Uterus (tissue), 4 donors: Measurements from ENCODE around the gene IDH2. TPM values are rescaled to one million over a fixed set of nuclear protein-coding genes. Genes with fewer than 3 reads are reported as not detected.

Source experiments
- DNase-seq, 2 donors: peaks; one replicate each; pipeline ENCODE4 v3.0.0-alpha.2; 2019 to 2020
- H3K27ac ChIP-seq, 2 donors: fragments of 200-600 bp; sonication (generic); 1 replicate in 1 of 2; 2 replicates in 1 of 2; pipeline ENCODE4 v1.5.1; 2016 to 2018
- H3K27me3 ChIP-seq, 2 donors: fragments of 200-600 bp; sonication (generic); one replicate each; pipeline ENCODE4 v1.5.1; 2018 to 2019; ENCODE audit warnings: control low read depth in 1 of 2
- H3K36me3 ChIP-seq, 2 donors: fragments of 200-600 bp; sonication (generic); one replicate each; pipeline ENCODE4 v1.5.1; 2019; ENCODE audit warnings: control low read depth in 1 of 2
- H3K4me1 ChIP-seq, 2 donors: fragments of 200-600 bp; sonication (generic); one replicate each; pipeline ENCODE4 v1.5.1; 2018 to 2019; ENCODE audit warnings: control low read depth in 1 of 2
- H3K4me3 ChIP-seq, 2 donors: fragments of 200-600 bp; sonication (generic); 1 replicate in 1 of 2; 2 replicates in 1 of 2; pipeline ENCODE4 v1.5.1; 2018 to 2019; ENCODE audit warnings: mild to moderate bottlenecking in 1 of 2
- H3K9me3 ChIP-seq, 2 donors: fragments of 200-600 bp; sonication (generic); one replicate each; pipeline ENCODE4 v1.5.1; 2019; ENCODE audit warnings: control low read depth in 1 of 2
- POLR2A ChIP-seq, 2 donors: fragments of 450-650 bp; IDR thresholded peaks; one replicate each; pipeline ENCODE4 v1.6.1; 2016; ENCODE audit warnings: antibody characterized with exemption in 2 of 2, mild to moderate bottlenecking in 1 of 2, moderate library complexity in 1 of 2
- intact Hi-C: fragments of 100-400 bp; cut with DNase I; formaldehyde crosslinking; loops from one replicate; pipeline ENCODE4 v1.15.1; 2023; ENCODE audit warnings: low total_unique reads
- total RNA-seq, 4 donors: library from RNA; depleted of rRNA in 3 of 4; stranded (reverse); fragments of >200 nt in 3 of 4; gene quantifications; one replicate each; pipeline versions ENCODE4 v1.1.0 to v1.2.4, GENCODE V29; 2014 to 2023
- TF ChIP-seq, protein P1 (sequence below), 4 experiments: fragments of 200-600 bp in 2 of 4; fragments of 450-650 bp in 2 of 4; sonication (generic) in 2 of 4; IDR thresholded peaks; one replicate each; pipeline ENCODE4 v1.5.1; 2016 to 2019; ENCODE audit warnings: antibody characterized with exemption in 4 of 4, mild to moderate bottlenecking in 2 of 4, moderate library complexity in 1 of 4
- donor health status: DM: yes; HTN: yes; CAD: no.

Gene IDH2
- total RNA-seq, 4 donors from 2014 or later = 4.1 to 93.8 (median 21.5) TPM

DNA sequence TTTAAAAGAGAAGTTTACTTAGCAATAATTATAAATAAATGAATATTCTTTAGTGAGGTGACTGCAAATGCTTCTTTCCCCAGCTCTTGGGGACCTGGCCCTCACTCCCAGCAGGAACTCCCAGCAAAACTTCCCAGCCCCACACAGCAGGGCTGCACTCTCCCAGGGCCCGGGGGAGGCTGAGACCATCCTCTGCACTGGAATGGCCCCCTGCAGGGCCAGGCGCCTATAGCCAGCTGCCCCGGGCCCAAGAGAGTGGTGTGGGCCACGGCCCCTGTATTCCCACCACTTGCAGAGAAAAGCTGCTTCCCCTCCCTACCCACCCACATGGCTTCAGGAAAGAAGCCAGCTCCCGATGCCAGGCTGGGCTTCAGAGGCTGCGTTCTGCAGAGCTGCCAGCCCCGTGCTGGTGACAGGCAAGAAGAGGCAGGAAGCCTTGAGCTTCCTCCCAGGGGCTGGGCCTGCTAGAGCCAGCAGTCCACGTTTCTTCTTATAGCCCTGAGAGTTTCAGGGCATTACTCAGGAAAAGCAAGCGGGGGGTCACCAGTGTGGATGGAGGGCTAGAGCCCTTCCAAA lies 20.0 kb downstream of the IDH2 start:
- no peak overlapping the region for H3K4me3 ChIP-seq
- H3K36me3 ChIP-seq = no peaks in the 10 kb centered on the region
- no peaks in the 10 kb centered on the region for H3K4me1 ChIP-seq
- intact Hi-C loops = no loop called here
- H3K9me3 ChIP-seq = no peaks in the 10 kb centered on the region
- H3K27me3 ChIP-seq = no peaks in the 10 kb centered on the region
- TF ChIP-seq POLR2A (IDR thresholded peaks at IDR 0.05) = no peak
- TF ChIP-seq, protein P1, sequence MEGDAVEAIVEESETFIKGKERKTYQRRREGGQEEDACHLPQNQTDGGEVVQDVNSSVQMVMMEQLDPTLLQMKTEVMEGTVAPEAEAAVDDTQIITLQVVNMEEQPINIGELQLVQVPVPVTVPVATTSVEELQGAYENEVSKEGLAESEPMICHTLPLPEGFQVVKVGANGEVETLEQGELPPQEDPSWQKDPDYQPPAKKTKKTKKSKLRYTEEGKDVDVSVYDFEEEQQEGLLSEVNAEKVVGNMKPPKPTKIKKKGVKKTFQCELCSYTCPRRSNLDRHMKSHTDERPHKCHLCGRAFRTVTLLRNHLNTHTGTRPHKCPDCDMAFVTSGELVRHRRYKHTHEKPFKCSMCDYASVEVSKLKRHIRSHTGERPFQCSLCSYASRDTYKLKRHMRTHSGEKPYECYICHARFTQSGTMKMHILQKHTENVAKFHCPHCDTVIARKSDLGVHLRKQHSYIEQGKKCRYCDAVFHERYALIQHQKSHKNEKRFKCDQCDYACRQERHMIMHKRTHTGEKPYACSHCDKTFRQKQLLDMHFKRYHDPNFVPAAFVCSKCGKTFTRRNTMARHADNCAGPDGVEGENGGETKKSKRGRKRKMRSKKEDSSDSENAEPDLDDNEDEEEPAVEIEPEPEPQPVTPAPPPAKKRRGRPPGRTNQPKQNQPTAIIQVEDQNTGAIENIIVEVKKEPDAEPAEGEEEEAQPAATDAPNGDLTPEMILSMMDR (IDR thresholded peaks at IDR 0.05) = no peak
- H3K27ac ChIP-seq = no peak overlapping the region
- no peak for DNase-seq

DNA sequence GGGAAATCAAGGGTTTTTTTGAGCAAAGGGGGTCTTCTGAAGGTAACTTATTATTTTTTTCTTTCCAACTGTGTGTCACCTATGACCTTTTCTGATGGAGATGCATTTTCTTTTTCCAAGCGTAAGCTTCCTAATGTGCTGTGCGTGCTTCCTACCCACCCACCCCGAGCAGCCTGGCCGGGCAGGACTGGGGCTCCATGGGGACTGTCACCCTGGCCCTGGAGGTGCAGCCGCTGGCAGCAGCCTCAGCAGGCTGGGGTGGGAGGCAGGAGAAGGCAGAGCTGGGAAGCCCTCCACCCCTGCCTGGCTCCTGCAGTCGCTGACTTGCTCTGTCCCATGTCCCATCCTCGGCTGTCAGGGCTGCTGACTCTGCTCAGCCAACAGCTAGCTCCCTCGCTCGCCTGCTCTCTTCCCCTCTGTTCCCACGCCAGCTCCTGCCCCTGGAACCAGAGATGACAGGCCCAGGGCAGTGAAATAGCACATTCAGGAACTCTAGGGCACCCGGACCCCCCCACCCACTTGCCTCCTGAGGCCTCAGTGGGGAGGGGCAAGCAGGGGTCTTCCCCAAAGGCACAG lies 21.4 kb downstream of the IDH2 start:
- Histone ChIP-seq H3K4me1 (no peaks in the 10 kb centered on the region), H3K4me3 (no peak overlapping the region), H3K27me3 (no peaks in the 10 kb centered on the region), H3K36me3 (no peaks in the 10 kb centered on the region), H3K9me3 (no peaks in the 10 kb centered on the region), H3K27ac (no peak overlapping the region)
- no peak for TF ChIP-seq POLR2A (IDR thresholded peaks at IDR 0.05)
- TF ChIP-seq, protein P1 (IDR thresholded peaks at IDR 0.05) = no peak
- DNase-seq = no peak
- intact Hi-C loops = no loop called here

DNA sequence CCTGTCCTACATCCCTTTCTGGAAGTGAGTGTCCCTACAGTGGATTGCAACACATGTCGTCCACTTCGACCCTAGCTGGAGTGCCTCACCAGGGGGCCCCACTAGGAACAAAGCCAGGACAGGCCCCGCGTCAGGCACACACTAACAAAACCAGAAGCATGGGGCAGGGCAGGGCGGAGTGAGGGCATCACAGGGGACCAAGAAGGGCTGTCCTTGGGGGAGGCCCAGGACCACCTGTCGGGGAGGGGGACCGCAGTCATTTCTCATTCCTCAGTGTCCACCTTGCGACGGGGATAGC lies 21.9 kb downstream of the IDH2 start:
- H3K36me3 ChIP-seq = no peaks in the 10 kb centered on the region
- no peak overlapping the region for H3K27ac ChIP-seq
- no peak overlapping the region for H3K4me3 ChIP-seq
- DNase-seq = no peak
- H3K27me3 ChIP-seq = no peaks in the 10 kb centered on the region
- no peaks in the 10 kb centered on the region for H3K4me1 ChIP-seq
- no peak for TF ChIP-seq POLR2A (IDR thresholded peaks at IDR 0.05)
- TF ChIP-seq, protein P1 (IDR thresholded peaks at IDR 0.05) = no peak
- H3K9me3 ChIP-seq = no peaks in the 10 kb centered on the region
- intact Hi-C loops = no loop called here

DNA sequence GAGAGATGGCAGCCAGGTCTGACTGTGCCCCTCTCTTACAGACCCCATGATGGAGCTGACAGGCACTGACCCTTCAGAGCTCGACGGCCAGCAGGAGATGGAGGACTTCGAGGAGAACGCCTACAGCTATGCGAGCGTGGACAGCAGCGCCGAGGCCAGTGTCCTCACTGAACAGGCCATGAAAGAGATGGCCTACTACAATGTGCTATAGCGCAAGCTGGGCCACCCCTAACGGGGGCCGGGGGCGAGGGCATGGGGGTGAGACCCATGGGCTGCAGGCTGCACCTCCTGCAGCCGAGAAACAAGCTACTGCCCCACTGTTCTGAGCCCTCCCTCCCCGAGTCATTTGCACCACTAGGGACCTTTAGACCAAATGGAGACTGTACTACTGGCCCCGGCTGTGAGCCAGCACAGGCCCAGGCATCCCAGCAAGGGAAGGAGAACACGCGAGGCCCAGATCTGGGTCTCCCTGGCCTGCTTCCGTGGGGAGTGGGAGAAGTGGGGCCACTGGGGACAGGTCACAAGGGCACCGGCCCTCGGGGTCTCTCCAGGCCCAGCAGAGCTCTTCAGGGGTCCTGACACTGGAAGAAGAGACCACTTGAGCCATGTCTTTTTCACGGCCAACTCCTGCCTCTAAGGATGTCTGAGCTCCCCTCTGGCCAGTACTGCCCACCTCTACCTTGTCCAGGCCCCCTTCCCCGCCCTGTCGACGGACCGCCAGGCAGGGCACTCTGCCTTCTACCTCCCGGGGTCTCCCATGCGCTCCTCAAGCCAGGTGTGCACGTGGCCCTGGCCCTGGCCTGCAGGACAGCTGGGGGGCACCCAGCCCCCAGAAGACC lies 22.4 kb downstream of the IDH2 start:
- TF ChIP-seq, protein P1 (IDR thresholded peaks at IDR 0.05) = no peak
- TF ChIP-seq POLR2A (IDR thresholded peaks at IDR 0.05) = no peak
- DNase-seq = no peak
- no peaks in the 10 kb centered on the region for H3K36me3 ChIP-seq
- no peaks in the 10 kb centered on the region for H3K27me3 ChIP-seq
- no peaks in the 10 kb centered on the region for H3K9me3 ChIP-seq
- no peaks in the 10 kb centered on the region for H3K4me1 ChIP-seq
- intact Hi-C loops = loop anchor here (10.0 kb wide), 1 partner anchor 185 kb away; the partner anchor contains the start of gene AP3S2
- no peak overlapping the region for H3K27ac ChIP-seq
- no peak overlapping the region for H3K4me3 ChIP-seq

DNA sequence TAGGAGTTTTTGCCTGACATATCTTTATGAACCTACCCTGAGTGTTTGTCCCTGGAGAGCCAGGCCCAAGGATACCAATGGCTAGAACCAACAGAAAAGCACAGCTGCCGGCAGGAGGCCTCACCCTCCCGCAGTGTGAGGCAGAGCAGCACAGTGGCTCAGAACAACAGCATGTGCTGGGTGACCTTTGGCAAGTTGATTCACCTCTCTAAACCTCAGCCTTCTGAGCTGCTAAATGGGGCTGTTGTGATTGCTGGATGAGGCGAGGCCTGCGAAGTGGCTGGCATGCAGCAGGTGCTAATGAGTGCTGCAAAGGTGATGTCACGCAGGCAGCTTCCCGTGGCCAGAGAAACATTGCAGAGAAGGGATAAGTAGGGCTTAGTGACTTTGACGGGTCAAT lies 23.3 kb downstream of the IDH2 start:
- no peaks in the 10 kb centered on the region for H3K36me3 ChIP-seq
- TF ChIP-seq, protein P1 (IDR thresholded peaks at IDR 0.05) = no peak
- TF ChIP-seq POLR2A (IDR thresholded peaks at IDR 0.05) = no peak
- H3K27ac ChIP-seq = no peak overlapping the region
- no peaks in the 10 kb centered on the region for H3K9me3 ChIP-seq
- intact Hi-C loops = loop anchor here (10.0 kb wide), 1 partner anchor 184 kb away; the partner anchor contains the start of gene AP3S2
- H3K27me3 ChIP-seq = no peaks in the 10 kb centered on the region
- no peak for DNase-seq
- no peak overlapping the region for H3K4me3 ChIP-seq
- no peaks in the 10 kb centered on the region for H3K4me1 ChIP-seq
